Amniotic epithelial cell (primary cell): ENCODE measurements around the gene NYAP1.
A peak's percentile ranks its signal among the peaks of the same experiment; 100 is the strongest.

Experiments used
- DNase-seq: peaks from one replicate; pipeline ENCODE4 v3.0.0-alpha.2; 2010; ENCODE audit warnings: low read depth

Gene NYAP1

DNA sequence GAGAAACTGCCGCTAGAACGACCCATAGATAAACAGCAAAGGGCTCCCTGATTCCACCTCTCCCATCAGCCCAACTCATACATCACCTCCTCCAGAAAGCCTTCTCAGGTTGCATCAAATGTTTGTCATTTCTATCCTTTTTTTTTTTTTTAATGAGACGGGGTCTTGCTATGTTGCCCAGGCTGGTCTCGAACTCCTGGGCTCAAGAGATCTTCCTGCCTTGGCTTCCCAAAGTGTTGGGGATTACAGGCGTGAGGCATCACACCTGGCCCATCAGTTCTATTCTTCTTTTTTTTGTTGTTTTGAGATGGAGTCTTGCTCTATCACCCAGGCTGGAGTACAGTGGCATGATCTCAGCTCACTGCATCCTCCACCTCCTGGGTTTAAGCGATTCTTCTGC lies 26.7 kb upstream of the NYAP1 start:
- DNase-seq: no peak

GRCh38 chr7:100464210-100464660 lies 19.5 kb upstream of the NYAP1 start, which contains the start of gene SPACDR:
Gene SPACDR, minus strand, starts transcription at chr7:100464260. Its CDS starts 235 bp downstream, at chr7:100464025.
- no peak for DNase-seq

- DNase-seq: no peak
Observed at GRCh38 chr7:100464791-100465190, 18.9 kb upstream of the NYAP1 start.

GRCh38 chr7:100465299-100465698 lies 18.4 kb upstream of the NYAP1 start:
- no peak for DNase-seq

GRCh38 chr7:100465702-100466311 lies 17.9 kb upstream of the NYAP1 start:
- DNase-seq: peak; percentile 70

- no peak for DNase-seq
Observed at GRCh38 chr7:100466653-100467605, 16.8 kb upstream of the NYAP1 start.

DNA sequence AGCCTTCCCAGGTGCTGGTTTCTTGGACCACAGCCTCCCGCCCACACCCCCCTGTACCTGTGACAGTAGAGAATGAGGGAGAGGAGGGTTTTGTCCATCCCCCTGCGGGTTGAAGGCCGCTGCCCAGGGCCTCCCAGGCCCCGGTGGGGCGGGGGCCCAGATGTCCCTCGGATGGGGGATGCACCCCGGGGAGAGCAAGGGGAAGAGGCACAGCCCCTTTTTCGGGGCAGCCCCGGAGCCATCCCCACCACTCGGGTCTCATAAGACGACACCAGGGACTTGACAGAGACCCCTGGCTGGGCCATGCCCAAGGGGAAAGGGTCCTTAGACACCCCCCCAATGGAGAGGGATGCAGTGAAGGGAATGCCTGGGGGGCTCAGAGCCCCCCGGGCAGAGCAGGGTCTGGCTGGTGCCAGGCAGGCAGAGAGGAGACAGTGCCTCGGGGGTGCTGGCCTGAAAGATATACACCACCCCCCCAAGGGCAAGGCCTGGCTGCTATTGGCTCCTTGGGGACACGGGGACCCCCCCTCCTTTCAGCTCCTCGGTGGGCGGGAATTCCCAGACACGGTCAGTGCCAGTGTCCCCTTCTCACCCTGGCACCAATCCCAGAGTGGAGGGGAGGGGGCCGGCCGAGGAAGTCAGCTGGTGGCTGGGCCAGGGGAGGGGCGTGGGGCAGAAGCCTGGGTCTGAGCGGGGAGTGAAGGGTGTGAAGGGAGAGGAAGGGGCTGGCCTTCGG lies 15.9 kb upstream of the NYAP1 start:
- DNase-seq: no peak

GRCh38 chr7:100469227-100470044 lies 14.3 kb upstream of the NYAP1 start:
- DNase-seq: peak; percentile 52

DNA sequence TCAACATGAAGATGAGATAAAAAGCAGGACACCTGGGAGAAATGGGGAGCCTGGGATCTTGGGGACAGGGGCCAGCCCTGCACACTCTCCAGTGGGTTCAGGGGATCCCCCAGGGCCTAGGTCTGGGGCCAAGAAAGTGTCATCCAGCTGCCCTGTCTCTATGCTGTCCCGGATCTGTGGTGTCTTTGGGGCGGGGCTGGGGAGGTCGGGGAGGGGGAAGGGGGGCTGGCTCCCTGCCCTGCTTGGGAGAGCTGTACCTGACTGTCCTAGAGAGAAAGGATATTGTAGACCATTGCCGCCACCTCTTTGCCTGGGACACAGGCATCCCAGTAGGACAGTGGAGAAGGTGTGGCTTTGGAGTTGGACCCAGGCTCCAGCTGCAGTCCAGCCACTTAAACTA lies 12.7 kb upstream of the NYAP1 start:
- DNase-seq: no peak

- no peak for DNase-seq
Observed at GRCh38 chr7:100472121-100472851, 11.4 kb upstream of the NYAP1 start.

DNA sequence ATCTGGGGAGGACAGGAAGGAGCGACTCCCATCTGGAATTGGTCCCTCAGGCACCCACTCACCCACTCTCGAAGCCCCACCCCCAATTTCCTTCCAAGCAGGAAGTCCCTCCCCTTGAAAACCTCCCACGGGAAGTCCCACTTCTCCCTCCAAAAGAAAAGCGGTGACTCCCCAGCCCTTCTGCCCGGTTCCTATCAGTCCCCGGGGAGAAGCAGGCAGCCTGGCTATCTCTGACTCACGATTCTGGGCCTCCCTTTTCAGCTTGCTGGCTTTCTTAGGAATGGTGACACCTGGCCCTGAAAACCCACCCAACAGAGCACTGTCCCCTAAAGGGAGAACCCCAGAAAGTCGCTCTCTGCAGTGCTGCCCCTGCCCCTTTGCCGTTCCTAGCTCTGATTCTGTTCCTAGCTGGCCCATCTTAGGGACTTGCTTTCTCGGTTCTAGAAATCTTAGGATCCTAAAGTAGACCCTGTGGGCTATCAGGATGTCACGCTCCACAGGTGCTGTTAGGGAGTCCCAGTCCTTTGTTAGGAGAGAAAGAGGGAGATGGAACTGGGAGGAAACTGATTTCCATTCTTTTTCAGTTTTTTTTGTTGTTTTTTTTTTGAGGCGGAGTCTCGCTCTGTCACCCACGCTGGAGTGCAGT lies 10.8 kb upstream of the NYAP1 start:
- peak; percentile 52 for DNase-seq

DNA sequence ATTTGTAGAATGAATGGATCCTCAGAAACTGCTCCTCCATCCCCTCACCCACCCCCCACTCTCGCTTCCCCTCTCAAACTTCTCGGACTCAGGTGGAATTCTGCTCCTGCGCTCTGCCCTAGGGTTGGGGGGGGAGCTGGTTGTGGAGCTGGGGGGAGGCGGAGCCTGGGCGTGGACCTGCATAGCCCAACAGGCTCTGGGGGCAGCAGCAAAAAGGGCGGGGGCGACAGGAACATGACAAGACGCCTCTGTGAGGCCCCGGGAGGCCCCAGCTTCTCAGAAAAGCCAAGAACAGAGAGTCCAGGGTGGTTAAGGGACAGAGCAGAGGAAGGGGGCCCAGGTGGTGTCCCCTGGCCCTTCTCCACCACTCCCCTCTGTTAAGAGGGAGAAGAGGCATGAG lies 8.2 kb upstream of the NYAP1 start:
- DNase-seq: no peak

GRCh38 chr7:100476101-100476780 lies 7.5 kb upstream of the NYAP1 start:
- DNase-seq: no peak

DNA sequence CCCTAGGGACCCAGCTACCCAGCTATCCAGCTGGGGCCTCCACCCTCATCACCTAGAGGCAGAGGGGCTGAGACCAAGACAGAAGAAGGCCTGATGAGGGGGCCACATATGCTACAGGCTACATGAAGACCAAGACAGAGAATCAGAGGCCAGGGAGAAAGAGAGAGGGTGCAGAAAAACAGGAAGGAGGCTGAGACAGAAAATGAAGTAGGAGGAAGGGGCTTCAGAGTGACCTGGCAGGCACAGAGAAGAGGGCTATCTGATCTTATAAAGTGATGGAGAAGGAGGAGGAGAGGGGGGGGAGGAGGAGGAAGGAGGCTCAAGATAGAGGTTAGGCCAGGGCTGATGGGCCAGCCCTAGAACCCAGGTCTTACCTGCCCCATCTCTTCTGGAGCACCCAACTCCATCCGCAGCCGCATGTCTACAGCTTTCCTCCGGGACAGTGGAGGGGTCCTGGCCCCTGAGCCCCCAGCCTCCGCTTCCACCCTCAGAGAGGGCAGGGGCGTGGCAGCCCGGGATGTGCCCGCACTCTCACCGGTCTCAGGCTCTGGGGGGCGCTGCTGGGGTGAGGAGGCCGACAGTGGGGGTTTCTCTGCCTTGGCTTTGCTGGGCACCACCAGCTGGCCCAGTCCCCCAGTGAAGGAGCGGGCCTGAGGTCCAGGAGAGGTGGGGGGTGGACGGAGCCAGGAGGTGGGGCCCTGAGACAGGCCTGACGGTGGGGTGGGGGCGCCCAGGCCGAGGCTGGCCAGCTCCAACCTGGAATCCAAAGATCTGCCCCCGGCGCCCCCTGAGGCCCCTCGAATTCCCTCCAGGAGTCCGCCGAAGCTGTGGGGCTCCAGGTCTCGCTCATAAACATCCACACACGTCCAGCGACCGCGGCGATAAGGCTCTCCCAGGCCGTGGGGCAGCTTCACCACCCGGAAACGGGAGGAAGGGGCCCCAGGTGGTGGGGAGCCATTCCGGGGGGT lies 6.5 kb upstream of the NYAP1 start:
- no peak for DNase-seq

GRCh38 chr7:100477871-100478267 lies 5.9 kb upstream of the NYAP1 start:
- DNase-seq: no peak

GRCh38 chr7:100478958-100479660 lies 4.6 kb upstream of the NYAP1 start, which contains the start of gene TSC22D4:
Gene TSC22D4, minus strand, starts transcription at chr7:100479214. Its CDS starts 1,176 bp downstream, at chr7:100478038.
- peak; percentile 96 for DNase-seq

DNA sequence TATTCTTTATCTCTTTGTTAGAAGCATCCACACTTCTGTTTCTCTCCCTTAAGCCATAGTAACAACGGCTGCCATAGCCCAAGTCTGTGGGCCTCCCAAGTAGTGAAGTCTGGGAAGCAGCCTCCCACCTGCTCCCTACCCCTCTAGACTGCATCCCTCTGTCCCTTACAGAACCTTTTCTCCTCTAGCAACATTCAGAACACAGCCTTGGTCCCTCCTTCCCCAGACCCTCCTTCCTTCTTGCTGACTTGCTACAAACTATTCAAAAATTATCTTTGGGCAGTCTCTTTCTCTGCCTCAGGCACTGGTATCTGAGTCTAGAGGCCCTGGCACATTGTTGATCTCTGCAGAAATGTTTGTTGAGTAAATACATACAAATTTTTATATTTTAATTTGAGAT lies 2.3 kb upstream of the NYAP1 start:
- DNase-seq: no peak

DNA sequence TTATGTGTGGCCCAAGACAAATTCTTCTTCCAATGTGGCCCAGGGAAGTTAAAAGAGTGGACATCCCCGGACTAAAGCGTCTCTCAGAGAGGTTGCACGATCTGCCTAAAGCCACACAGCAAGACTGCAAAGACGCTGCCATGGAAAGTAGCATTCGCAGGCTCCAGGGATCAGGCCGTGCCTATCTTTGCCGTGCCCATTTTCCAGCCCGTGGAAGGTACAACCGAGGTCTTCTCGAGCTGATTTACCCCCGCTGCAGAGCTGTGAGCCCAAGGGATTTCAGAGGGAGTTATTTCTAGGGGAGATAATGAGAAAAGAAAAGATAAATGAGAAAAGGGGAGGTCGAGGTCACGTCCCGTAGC lies 1.0 kb upstream of the NYAP1 start:
- DNase-seq: no peak
